K562 (cell line): ENCODE data around the gene GPR37L1. TPM values are rescaled to one million over a fixed set of nuclear protein-coding genes. Genes with fewer than 3 reads are reported as not detected.

Experiments
- CEBPG ChIP-seq, 3 experiments: fragments of 200-800 bp in 1 of 3; sonication (Bioruptor generic) in 1 of 3; sonication (generic) in 1 of 3; formaldehyde crosslinking in 1 of 3; IDR thresholded peaks in 2 of 3; conservative IDR thresholded peaks in 1 of 3; 2 replicates each; pipeline versions ENCODE4 v1.6.1 to v1.8.0; 2016 to 2022; ENCODE audit warnings: missing compliant biosample characterization in 2 of 3, missing genetic modification characterization in 2 of 3, mild to moderate bottlenecking in 1 of 3, missing genetic modification reagents in 1 of 3
- CTBP1 ChIP-seq: fragments of 450-650 bp; IDR thresholded peaks from 2 replicates; pipeline ENCODE4 v1.6.1; 2016; ENCODE audit warnings: borderline replicate concordance
- ESRRA ChIP-seq: fragments of 450-650 bp; IDR thresholded peaks from 2 replicates; pipeline ENCODE4 v1.6.1; 2014; ENCODE audit warnings: low read depth, mild to moderate bottlenecking, moderate library complexity, borderline replicate concordance
- FOXP1 ChIP-seq: sonication (generic); formaldehyde crosslinking; IDR thresholded peaks from 2 replicates; pipeline ENCODE4 v1.8.0; 2022; ENCODE audit warnings: mild to moderate bottlenecking, missing genetic modification reagents
- HDAC2 ChIP-seq: fragments of 450-650 bp; IDR thresholded peaks from 2 replicates; pipeline ENCODE4 v1.6.1; 2016; ENCODE audit warnings: mild to moderate bottlenecking
- IFI16 ChIP-seq: fragments of 250-450 bp; sonication (Bioruptor Pico); IDR thresholded peaks from 2 replicates; pipeline ENCODE4 v2.1.2; 2022; ENCODE audit warnings: mild to moderate bottlenecking, inconsistent platforms
- MXD1 ChIP-seq: fragments of 250-450 bp; sonication (Bioruptor Pico); IDR thresholded peaks from 2 replicates; pipeline ENCODE4 v1.8.0; 2021; ENCODE audit warnings: borderline replicate concordance, mild to moderate bottlenecking, moderate library complexity; ENCODE audit not compliant: poor library complexity, severe bottlenecking
- NCOA2 ChIP-seq, 2 experiments: fragments of 450-650 bp; IDR thresholded peaks; 2 replicates each; pipeline ENCODE4 v1.6.1; 2018; ENCODE audit warnings: mild to moderate bottlenecking in 2 of 2, moderate library complexity in 1 of 2; ENCODE audit not compliant: partially characterized antibody in 2 of 2
- NR1H2 ChIP-seq: sonication (generic); formaldehyde crosslinking; IDR thresholded peaks from 2 replicates; pipeline ENCODE4 v1.4.0; 2020; ENCODE audit warnings: mild to moderate bottlenecking, missing genetic modification reagents
- RBFOX2 ChIP-seq: fragments of 200-400 bp; formaldehyde crosslinking; IDR thresholded peaks from 2 replicates; pipeline ENCODE4 v1.6.1; 2017; ENCODE audit warnings: low read depth, mild to moderate bottlenecking, low read length, moderate library complexity
- RBM22 ChIP-seq: fragments of 200-400 bp; formaldehyde crosslinking; IDR thresholded peaks from 2 replicates; pipeline ENCODE4 v1.6.1; 2018; ENCODE audit warnings: low read length, low read depth; ENCODE audit not compliant: poor library complexity, severe bottlenecking
- RBM25 ChIP-seq: fragments of 200-400 bp; formaldehyde crosslinking; IDR thresholded peaks from 2 replicates; pipeline ENCODE4 v1.6.1; 2018; ENCODE audit warnings: low read length, low read depth, moderate library complexity; ENCODE audit not compliant: severe bottlenecking
- SAFB ChIP-seq: fragments of 200-400 bp; formaldehyde crosslinking; IDR thresholded peaks from 2 replicates; pipeline ENCODE4 v1.6.1; 2017; ENCODE audit warnings: low read depth, low read length, borderline replicate concordance
- SUPT5H ChIP-seq: fragments of 450-650 bp; IDR thresholded peaks from 2 replicates; pipeline ENCODE4 v1.6.1; 2016
- ZNF121 ChIP-seq: sonication (generic); formaldehyde crosslinking; conservative IDR thresholded peaks from 2 replicates; pipeline ENCODE4 v1.8.0; 2022; ENCODE audit warnings: missing genetic modification reagents
- ZNF445 ChIP-seq: fragments of 250-450 bp; sonication (Bioruptor Pico); IDR thresholded peaks from 2 replicates; pipeline ENCODE4 v1.4.0; 2020; ENCODE audit warnings: low read depth, mild to moderate bottlenecking, moderate library complexity
- ZNF586 ChIP-seq: fragments of 450-650 bp; formaldehyde crosslinking; conservative IDR thresholded peaks from 2 replicates; pipeline ENCODE4 v1.4.0; 2020; ENCODE audit warnings: mild to moderate bottlenecking, moderate library complexity
- ZNF76 ChIP-seq: fragments of 250-450 bp; sonication (Bioruptor Pico); IDR thresholded peaks from 2 replicates; pipeline ENCODE4 v1.4.0; 2020; ENCODE audit warnings: mild to moderate bottlenecking, moderate library complexity, borderline replicate concordance
- polyA plus RNA-seq, 8 experiments: library from polyadenylated mRNA; depleted of rRNA in 4 of 8; stranded (reverse) in 5 of 8; unstranded in 3 of 8; fragments of >200 nt; fragmentation: Nextera tagmentation in 2 of 8; fragmentation: Illumina TruSeq in 1 of 8; extraction: Ambion mirVana in 2 of 8; extraction: Trizol in 1 of 8; gene quantifications; 2 replicates each; pipeline versions ENCODE4 v1.2.1 to v1.2.3, GENCODE V29; 2011 to 2014; ENCODE audit warnings: inconsistent platforms in 1 of 8, missing spikeins in 1 of 8
- total RNA-seq, 7 experiments: library from RNA; depleted of rRNA in 6 of 7; stranded (reverse); fragments of >200 nt in 6 of 7; fragmentation: Illumina TruSeq in 2 of 7; extraction: Trizol in 2 of 7; gene quantifications; 2 replicates each; pipeline versions ENCODE4 v1.2.1 to v1.2.3, GENCODE V29; 2011 to 2021; ENCODE audit warnings: low replicate concordance in 1 of 7
- TF ChIP-seq, protein P1 (sequence below), 2 experiments: IDR thresholded peaks; 2 replicates each; pipeline ENCODE4 v1.6.1; 2011; ENCODE audit warnings: borderline replicate concordance in 1 of 2, control low read depth in 1 of 2, low read depth in 1 of 2, low read length in 1 of 2, mild to moderate bottlenecking in 1 of 2, mixed read lengths in 1 of 2, moderate library complexity in 1 of 2; ENCODE audit not compliant: insufficient read depth in 1 of 2, insufficient read length in 1 of 2, poor library complexity in 1 of 2, severe bottlenecking in 1 of 2; ENCODE audit errors: extremely low read depth in 1 of 2
- TF ChIP-seq, protein P2 (sequence below), 2 experiments: fragments of 450-650 bp; conservative IDR thresholded peaks; 2 replicates each; pipeline ENCODE4 v1.6.1; 2017; ENCODE audit warnings: mild to moderate bottlenecking in 2 of 2, moderate library complexity in 2 of 2
- TF ChIP-seq, protein P3 (sequence below): fragments of 250-450 bp; sonication (Bioruptor Pico); IDR thresholded peaks from 2 replicates; pipeline ENCODE4 v1.5.0; 2021; ENCODE audit warnings: mild to moderate bottlenecking, borderline replicate concordance

Gene GPR37L1
- total and polyA plus RNA-seq, 9 of the 15 experiments (the other 6 are each of a cell fraction or from before 2014, with no cell fraction given) = not detected

- TF ChIP-seq MXD1 (CRISPR knock-in tag) (no peak), RBM22 (peak; percentile 53), HDAC2 (no peak), SAFB (no peak), RBFOX2 (peak; percentile 69), ZNF76 (CRISPR knock-in tag) (no peak; the same call in 1 of the 2 replicates), ZNF121 (CRISPR knock-in tag) (no peak), CTBP1 (peak; percentile 84; the same call in 1 of the 2 replicates), ZNF586 (CRISPR knock-in tag) (0 out of 2 replicates have a peak, but pooled peaks have one; percentile 18), ZNF445 (CRISPR knock-in tag) (no peak), CEBPG (CRISPR knock-in tag; IDR thresholded peaks at IDR 0.05) (no peak), CEBPG (tag; conservative IDR thresholded peaks at IDR 0.05 in 1 of 2, IDR thresholded peaks at IDR 0.05 in 1 of 2) (no peak), NR1H2 (CRISPR knock-in tag) (no peak), IFI16 (CRISPR knock-in tag) (no peak), RBM25 (no peak), NCOA2 (IDR thresholded peaks at IDR 0.05; ENCODE audit: partially characterized antibody in 2 of 2) (no peak), SUPT5H (peak; percentile 19; the same call in 1 of the 2 replicates), FOXP1 (CRISPR knock-in tag) (peak; percentile 36; the same call in 1 of the 2 replicates), ESRRA (0 out of 2 replicates have a peak, but pooled peaks have one; percentile 28)
- TF ChIP-seq, protein P1, sequence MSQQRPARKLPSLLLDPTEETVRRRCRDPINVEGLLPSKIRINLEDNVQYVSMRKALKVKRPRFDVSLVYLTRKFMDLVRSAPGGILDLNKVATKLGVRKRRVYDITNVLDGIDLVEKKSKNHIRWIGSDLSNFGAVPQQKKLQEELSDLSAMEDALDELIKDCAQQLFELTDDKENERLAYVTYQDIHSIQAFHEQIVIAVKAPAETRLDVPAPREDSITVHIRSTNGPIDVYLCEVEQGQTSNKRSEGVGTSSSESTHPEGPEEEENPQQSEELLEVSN (IDR thresholded peaks at IDR 0.05; ENCODE audit: borderline replicate concordance in 1 of 2, extremely low read depth in 1 of 2, insufficient read depth in 1 of 2, insufficient read length in 1 of 2, low read depth in 1 of 2, low read length in 1 of 2, poor library complexity in 1 of 2, severe bottlenecking in 1 of 2) = peak in 1 of 2 experiments; percentile 71
- TF ChIP-seq, protein P2, sequence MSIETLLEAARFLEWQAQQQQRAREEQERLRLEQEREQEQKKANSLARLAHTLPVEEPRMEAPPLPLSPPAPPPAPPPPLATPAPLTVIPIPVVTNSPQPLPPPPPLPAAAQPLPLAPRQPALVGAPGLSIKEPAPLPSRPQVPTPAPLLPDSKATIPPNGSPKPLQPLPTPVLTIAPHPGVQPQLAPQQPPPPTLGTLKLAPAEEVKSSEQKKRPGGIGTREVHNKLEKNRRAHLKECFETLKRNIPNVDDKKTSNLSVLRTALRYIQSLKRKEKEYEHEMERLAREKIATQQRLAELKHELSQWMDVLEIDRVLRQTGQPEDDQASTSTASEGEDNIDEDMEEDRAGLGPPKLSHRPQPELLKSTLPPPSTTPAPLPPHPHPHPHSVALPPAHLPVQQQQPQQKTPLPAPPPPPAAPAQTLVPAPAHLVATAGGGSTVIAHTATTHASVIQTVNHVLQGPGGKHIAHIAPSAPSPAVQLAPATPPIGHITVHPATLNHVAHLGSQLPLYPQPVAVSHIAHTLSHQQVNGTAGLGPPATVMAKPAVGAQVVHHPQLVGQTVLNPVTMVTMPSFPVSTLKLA (conservative IDR thresholded peaks at IDR 0.05) = 0 out of 4 replicates have a peak, but pooled peaks of 1 of the 2 experiments have one; percentile 36
- TF ChIP-seq, protein P3, sequence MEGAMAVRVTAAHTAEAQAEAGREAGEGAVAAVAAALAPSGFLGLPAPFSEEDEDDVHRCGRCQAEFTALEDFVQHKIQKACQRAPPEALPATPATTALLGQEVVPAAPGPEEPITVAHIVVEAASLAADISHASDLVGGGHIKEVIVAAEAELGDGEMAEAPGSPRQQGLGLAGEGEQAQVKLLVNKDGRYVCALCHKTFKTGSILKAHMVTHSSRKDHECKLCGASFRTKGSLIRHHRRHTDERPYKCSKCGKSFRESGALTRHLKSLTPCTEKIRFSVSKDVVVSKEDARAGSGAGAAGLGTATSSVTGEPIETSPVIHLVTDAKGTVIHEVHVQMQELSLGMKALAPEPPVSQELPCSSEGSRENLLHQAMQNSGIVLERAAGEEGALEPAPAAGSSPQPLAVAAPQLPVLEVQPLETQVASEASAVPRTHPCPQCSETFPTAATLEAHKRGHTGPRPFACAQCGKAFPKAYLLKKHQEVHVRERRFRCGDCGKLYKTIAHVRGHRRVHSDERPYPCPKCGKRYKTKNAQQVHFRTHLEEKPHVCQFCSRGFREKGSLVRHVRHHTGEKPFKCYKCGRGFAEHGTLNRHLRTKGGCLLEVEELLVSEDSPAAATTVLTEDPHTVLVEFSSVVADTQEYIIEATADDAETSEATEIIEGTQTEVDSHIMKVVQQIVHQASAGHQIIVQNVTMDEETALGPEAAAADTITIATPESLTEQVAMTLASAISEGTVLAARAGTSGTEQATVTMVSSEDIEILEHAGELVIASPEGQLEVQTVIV = no peak
These were observed 21.8 kb downstream of the GPR37L1 start, which contains the start of gene ARL8A (continued) for GRCh38 chr1:202144402-202145067.
